NB4 (cell line): ENCODE data around the gene PAX6.

Source experiments
- DNase-seq: peaks from one replicate; pipeline ENCODE4 v3.0.0; 2010; ENCODE audit warnings: low read depth
- H3K4me3 ChIP-seq: one replicate; pipeline ENCODE4 v1.5.1; 2011; ENCODE audit warnings: mild to moderate bottlenecking, low read depth, low read length, moderate library complexity
- MAX ChIP-seq: IDR thresholded peaks from 2 replicates; pipeline ENCODE4 v1.6.1; 2011; ENCODE audit warnings: low read depth, low read length
- MYC ChIP-seq: IDR thresholded peaks from 2 replicates; pipeline ENCODE4 v1.6.1; 2011; ENCODE audit warnings: low read depth, low read length
- POLR2A ChIP-seq: IDR thresholded peaks from 2 replicates; pipeline ENCODE4 v1.6.1; 2011; ENCODE audit warnings: mild to moderate bottlenecking; ENCODE audit not compliant: insufficient read length; ENCODE audit errors: extremely low read depth
- TF ChIP-seq, protein P1 (sequence below): IDR thresholded peaks from one replicate; pipeline ENCODE4 v1.5.1; 2012; ENCODE audit warnings: low read depth, low read length

Gene PAX6

DNA sequence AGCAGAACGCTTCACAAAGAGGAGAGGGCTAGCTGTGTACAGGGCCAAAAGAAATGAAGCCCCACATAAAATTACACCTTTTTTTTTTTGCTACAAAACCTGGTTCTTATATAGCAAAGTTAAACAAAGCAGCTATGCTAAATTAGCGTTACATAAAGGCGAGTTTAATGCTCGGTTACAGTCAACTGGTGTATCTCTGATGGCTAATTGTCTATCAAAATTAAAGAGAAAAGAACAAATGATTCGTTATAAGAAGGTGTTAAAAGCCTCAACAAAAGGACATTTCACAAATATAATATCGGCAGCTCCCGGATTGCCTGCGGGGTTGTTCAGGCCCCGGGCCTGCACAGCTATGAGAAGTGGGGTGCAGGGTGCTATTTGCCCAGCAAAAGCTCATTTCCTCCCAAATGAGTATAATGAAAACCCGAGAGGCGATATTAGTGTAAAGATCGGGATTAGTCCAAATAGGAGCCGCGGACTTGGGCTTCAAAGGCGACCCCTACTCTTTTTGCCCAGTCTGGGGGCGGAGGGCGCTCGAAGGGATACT, 13.3 kb upstream of the PAX6 start:
- no peak for DNase-seq
- TF ChIP-seq MYC (no peak), MAX (no peak), POLR2A (no peak)
- TF ChIP-seq, protein P1, sequence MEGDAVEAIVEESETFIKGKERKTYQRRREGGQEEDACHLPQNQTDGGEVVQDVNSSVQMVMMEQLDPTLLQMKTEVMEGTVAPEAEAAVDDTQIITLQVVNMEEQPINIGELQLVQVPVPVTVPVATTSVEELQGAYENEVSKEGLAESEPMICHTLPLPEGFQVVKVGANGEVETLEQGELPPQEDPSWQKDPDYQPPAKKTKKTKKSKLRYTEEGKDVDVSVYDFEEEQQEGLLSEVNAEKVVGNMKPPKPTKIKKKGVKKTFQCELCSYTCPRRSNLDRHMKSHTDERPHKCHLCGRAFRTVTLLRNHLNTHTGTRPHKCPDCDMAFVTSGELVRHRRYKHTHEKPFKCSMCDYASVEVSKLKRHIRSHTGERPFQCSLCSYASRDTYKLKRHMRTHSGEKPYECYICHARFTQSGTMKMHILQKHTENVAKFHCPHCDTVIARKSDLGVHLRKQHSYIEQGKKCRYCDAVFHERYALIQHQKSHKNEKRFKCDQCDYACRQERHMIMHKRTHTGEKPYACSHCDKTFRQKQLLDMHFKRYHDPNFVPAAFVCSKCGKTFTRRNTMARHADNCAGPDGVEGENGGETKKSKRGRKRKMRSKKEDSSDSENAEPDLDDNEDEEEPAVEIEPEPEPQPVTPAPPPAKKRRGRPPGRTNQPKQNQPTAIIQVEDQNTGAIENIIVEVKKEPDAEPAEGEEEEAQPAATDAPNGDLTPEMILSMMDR: no peak
- no peak overlapping the region for H3K4me3 ChIP-seq

- no peak for DNase-seq
- no peak overlapping the region for H3K4me3 ChIP-seq
- TF ChIP-seq, protein P1: no peak
- TF ChIP-seq POLR2A: no peak
- no peak for TF ChIP-seq MYC
- TF ChIP-seq MAX: no peak
These were observed 12.7 kb upstream of the PAX6 start for GRCh38 chr11:31823644-31824331.

- TF ChIP-seq, protein P1: no peak
- TF ChIP-seq MAX: no peak
- TF ChIP-seq MYC: no peak
- no peak for TF ChIP-seq POLR2A
- no peak for DNase-seq
- no peak overlapping the region for H3K4me3 ChIP-seq
These were observed 12.0 kb upstream of the PAX6 start for GRCh38 chr11:31822927-31823643.

GRCh38 chr11:31822175-31822926, 11.2 kb upstream of the PAX6 start:
- no peak for DNase-seq
- no peak overlapping the region for H3K4me3 ChIP-seq
- TF ChIP-seq POLR2A (no peak), MYC (no peak), MAX (no peak)
- TF ChIP-seq, protein P1: no peak

GRCh38 chr11:31821766-31822165, 10.6 kb upstream of the PAX6 start:
- DNase-seq: no peak
- TF ChIP-seq MYC: no peak
- no peak for TF ChIP-seq POLR2A
- TF ChIP-seq, protein P1: no peak
- no peak for TF ChIP-seq MAX
- H3K4me3 ChIP-seq: no peak overlapping the region
